ENCODE data around the gene DNLZ.

The DNLZ gene

GRCh38 chr9:136374183-136374575, 10.6 kb upstream of the DNLZ start:
- DNase-seq = no peak

GRCh38 chr9:136373300-136374182, 10.0 kb upstream of the DNLZ start, which contains the start of gene CARD9:
Gene CARD9, minus strand, starts transcription at chr9:136373669. Its CDS starts 1,591 bp downstream, at chr9:136372078.
- DNase-seq = peak; percentile 74

GRCh38 chr9:136372561-136373299, 9.2 kb upstream of the DNLZ start:
- peak; percentile 78 for DNase-seq

GRCh38 chr9:136372006-136372405, 8.5 kb upstream of the DNLZ start:
- no peak for DNase-seq

GRCh38 chr9:136371533-136371880, 8.0 kb upstream of the DNLZ start:
- DNase-seq = no peak

- no peak for DNase-seq
Observed at GRCh38 chr9:136370687-136371532, 7.4 kb upstream of the DNLZ start.

GRCh38 chr9:136370037-136370436, 6.5 kb upstream of the DNLZ start:
- DNase-seq = no peak

GRCh38 chr9:136368190-136368589, 4.6 kb upstream of the DNLZ start:
- no peak for DNase-seq

- DNase-seq = no peak
Observed at GRCh38 chr9:136367296-136368145, 4.0 kb upstream of the DNLZ start.

- DNase-seq = no peak
Observed at GRCh38 chr9:136366826-136367225, 3.3 kb upstream of the DNLZ start.

GRCh38 chr9:136365775-136366222, 2.3 kb upstream of the DNLZ start:
- peak; percentile 37 for DNase-seq

- DNase-seq = peak; percentile 40
Observed at GRCh38 chr9:136364942-136365774, 1.6 kb upstream of the DNLZ start.

- DNase-seq = no peak
Observed at GRCh38 chr9:136363949-136364748, 605 bp upstream of the DNLZ start.

GRCh38 chr9:136362450-136362784, 1.1 kb downstream of the DNLZ start:
- DNase-seq = no peak

GRCh38 chr9:136361754-136362449, 1.6 kb downstream of the DNLZ start:
- DNase-seq = no peak

GRCh38 chr9:136361047-136361753, 2.3 kb downstream of the DNLZ start:
- DNase-seq = no peak

- DNase-seq = no peak
Observed at GRCh38 chr9:136359774-136360718, 3.5 kb downstream of the DNLZ start.

GRCh38 chr9:136358888-136359287, 4.7 kb downstream of the DNLZ start:
- DNase-seq = no peak
